GM13977 (cell line): ENCODE data around the gene MKKS.

Experiments used
- DNase-seq: peaks from one replicate; pipeline ENCODE4 v3.0.0; 2012; ENCODE audit warnings: low spot score
- in situ Hi-C: fragments of 300-500 bp; cut with MboI; formaldehyde crosslinking; loops from one replicate; pipeline ENCODE4 v1.12.0; 2022; ENCODE audit warnings: low sequenced_read_pairs, low pct_unique_long_range_greater_than_20kb, mixed read lengths, inconsistent platforms; ENCODE audit not compliant: unreplicated experiment
- TF ChIP-seq, protein P1 (sequence below): IDR thresholded peaks from 2 replicates; pipeline ENCODE4 v1.5.1; 2012; ENCODE audit warnings: mild to moderate bottlenecking, control low read depth; ENCODE audit not compliant: insufficient read depth; ENCODE audit errors: extremely low read depth, missing control alignments

The MKKS gene

DNA sequence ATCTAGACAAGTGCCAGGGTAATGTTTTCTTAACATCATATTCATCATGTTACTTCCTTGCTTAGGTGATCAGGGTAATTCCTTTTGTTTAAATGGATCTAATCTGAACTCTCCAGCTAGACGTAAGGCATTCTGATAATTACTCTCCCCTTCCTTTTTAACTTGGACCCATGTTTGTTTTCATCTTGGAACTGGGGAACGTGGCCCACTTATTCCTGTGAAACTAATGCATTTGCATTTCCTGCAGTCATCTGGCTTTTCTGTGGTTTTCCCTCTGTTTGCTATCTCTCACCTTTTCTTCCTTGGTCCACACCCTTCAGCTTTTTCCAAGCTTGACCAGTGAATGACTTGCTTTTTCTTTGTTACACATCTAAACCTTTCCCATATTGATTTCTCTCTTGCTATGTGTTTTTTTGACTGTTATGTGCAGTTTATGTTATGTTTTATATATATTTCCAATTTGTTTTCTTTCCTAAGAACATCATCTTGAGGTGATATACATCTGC is 34.4 kb upstream of the MKKS start:
- in situ Hi-C loops, result no loop called here
- DNase-seq, result no peak
- TF ChIP-seq, protein P1, sequence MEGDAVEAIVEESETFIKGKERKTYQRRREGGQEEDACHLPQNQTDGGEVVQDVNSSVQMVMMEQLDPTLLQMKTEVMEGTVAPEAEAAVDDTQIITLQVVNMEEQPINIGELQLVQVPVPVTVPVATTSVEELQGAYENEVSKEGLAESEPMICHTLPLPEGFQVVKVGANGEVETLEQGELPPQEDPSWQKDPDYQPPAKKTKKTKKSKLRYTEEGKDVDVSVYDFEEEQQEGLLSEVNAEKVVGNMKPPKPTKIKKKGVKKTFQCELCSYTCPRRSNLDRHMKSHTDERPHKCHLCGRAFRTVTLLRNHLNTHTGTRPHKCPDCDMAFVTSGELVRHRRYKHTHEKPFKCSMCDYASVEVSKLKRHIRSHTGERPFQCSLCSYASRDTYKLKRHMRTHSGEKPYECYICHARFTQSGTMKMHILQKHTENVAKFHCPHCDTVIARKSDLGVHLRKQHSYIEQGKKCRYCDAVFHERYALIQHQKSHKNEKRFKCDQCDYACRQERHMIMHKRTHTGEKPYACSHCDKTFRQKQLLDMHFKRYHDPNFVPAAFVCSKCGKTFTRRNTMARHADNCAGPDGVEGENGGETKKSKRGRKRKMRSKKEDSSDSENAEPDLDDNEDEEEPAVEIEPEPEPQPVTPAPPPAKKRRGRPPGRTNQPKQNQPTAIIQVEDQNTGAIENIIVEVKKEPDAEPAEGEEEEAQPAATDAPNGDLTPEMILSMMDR, result no peak

GRCh38 chr20:10467681-10468339 is 33.8 kb upstream of the MKKS start:
- in situ Hi-C loops, result no loop called here
- TF ChIP-seq, protein P1, result no peak
- DNase-seq, result no peak

DNA sequence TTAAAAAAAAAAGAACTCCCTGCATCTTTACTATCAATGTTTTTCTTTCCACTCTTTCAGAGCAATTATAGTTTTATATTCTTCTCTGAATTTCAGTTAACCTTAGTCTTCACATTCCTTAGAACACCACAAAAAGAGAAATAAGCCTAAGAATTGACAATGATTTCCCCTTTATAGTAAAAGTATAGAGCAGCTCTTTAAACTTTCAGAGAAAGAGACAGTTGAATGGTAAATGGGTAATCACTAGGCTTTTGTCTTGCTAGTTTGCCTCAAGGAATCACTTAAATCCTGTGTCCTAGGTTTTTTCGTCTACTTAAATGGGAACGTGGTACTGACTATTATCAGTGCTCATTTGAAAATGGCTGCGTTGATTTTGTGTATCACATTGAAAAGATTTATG is 32.8 kb upstream of the MKKS start:
- TF ChIP-seq, protein P1, result no peak
- no peak for DNase-seq
- in situ Hi-C loops, result no loop called here

GRCh38 chr20:10466325-10466724 is 32.3 kb upstream of the MKKS start:
- DNase-seq, result no peak
- TF ChIP-seq, protein P1, result no peak
- in situ Hi-C loops, result no loop called here

- no peak for DNase-seq
- TF ChIP-seq, protein P1, result no peak
Measured at GRCh38 chr20:10465135-10465534, 31.1 kb upstream of the MKKS start.

DNA sequence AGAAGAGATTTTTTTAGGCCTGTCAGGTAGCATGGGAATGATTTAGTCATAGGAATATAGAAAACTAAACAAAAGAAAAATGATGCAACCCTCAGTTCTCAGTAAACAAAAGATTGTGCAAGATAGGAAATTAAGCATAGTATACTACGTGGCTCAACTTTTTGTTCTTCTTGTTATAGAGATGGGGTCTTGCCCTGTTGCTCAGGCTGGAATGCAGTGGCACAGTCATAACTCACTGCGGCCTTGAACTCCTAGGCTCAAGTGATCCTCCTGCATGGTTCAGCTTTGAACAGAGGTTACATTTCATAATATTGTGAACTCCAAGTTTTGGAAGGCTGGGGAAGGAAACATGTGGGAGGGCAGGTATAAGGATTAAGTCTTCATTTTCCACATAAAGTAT is 29.6 kb upstream of the MKKS start:
- DNase-seq, result no peak
- TF ChIP-seq, protein P1, result no peak
- in situ Hi-C loops, result no loop called here

More at GRCh38 chr20:10465135-10465534, 31.1 kb upstream of the MKKS start:
- in situ Hi-C loops, result no loop called here
